Measurements from ENCODE around the gene DGLUCY.
A peak's percentile ranks its signal among the peaks of the same experiment; 100 is the strongest.
"Not testable (repeated sequence)": the region's sequence is repeated elsewhere in the genome, so short reads cannot be mapped to it uniquely, and the experiment has no call there.

The DGLUCY gene

DNA sequence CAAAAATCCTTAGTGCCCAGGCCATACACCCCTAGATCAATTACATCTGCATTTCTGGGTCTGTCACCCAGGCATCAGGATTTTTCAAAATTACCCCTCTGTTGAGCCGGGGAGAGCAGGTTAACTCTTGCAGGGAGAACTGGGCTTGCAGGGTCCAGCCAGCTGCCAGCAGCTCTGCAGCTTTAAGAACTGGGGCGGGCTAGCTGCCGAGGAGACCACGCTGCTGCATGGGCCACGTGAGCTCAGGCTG lies at the start of gene DGLUCY:
Gene DGLUCY (plus strand): TSS at position 245 of the 250 bp plus-strand sequence. CDS start 46,222 bp downstream, outside the sequence.
- DNase-seq = no peak

DNA sequence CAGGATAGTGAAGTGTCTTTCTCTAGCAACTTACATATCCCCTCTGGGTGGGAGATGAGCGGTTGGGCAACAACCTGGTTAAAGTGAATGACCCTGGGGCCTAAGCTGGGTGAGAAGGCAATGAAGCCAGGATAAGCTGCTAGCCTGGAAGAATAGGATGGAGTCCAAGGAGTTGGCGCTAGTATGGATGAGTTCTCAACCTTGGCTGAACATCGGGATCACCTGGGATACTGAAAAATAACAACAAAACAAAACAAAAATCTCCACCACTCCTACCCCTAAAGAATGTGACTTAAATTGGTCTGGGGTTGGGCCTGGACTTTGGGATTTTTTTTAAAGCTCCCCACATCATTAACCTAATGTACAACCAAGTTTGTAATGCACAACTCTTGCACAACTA lies 48.6 kb upstream of the DGLUCY start:
- no peak for DNase-seq

DNA sequence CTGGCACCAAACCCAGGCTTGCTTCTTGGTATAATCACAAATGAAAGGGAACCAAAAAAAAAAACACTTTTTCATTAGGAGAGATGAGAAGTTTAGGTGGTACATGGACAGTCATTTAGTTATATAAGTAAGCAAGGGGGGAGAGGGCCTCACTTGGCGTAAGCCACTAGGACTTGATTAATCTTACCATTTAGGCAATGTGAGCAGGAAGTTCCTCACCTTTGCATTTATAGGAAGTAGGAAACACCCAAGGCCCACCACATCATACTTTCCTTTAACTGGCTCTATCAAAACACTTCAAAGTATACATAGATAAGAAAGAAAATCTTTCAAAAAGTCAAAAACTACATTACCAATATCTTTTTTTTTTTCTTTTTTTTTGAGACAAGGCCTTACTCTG lies 46.7 kb upstream of the DGLUCY start:
- DNase-seq = no peak

GRCh38 chr14:91068642-91069041 lies 45.2 kb upstream of the DGLUCY start:
- no peak for DNase-seq

DNA sequence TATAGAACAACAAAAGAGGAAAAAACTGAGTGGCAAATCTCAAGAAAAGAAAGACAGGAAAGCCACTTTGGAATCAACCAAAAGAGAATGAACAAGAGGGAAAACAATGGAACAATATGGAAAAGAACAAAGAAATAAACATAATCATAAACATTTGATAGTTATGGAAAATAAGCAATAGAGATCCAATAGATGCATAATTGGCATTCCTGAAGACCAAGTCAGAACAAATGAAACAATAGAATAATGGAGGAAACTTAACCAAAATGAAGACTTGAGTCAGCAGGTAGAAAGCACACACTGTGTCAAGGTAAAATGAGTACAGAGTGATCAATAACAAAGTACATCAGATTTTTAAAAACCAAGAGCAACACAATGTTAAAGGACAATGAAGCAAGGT lies 43.3 kb upstream of the DGLUCY start:
- no peak for DNase-seq

- no peak for DNase-seq
These were observed 38.3 kb upstream of the DGLUCY start for GRCh38 chr14:91075553-91075952.

DNA sequence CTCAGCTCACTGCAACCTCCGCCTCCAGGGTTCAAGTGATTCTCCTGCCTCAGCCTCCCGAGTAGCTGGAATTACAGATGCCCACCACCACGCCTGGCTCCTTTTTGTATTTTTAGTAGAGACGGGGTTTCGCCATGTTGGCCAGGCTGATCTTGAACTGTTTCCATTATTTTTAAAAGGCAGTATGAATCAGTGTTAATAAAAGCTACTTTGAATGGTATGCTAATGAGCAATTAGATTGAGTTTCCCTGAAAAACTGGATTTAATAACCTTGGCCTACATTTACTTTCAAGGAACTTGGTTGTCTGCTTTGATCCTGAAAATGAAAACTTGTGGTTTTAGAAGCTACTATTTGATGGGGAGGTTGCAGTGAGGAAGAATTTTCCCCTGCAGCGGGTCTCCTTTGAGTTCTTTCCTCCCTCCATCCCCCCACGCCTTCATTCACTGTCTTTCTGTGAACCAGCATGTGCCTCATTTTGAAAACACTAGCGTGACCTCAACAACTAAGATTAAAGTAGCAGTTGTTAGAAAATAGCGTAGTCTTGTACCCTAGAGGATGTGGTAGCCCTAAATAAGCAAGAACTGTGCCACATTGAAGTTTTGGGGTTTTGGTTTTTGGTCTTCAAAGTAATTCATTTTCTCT lies 35.7 kb upstream of the DGLUCY start:
- peak; percentile 13 for DNase-seq

GRCh38 chr14:91080071-91080470 lies 33.8 kb upstream of the DGLUCY start:
- no peak for DNase-seq

GRCh38 chr14:91082282-91082681 lies 31.6 kb upstream of the DGLUCY start:
- no peak for DNase-seq

GRCh38 chr14:91084516-91084915 lies 29.4 kb upstream of the DGLUCY start:
- no peak for DNase-seq

DNA sequence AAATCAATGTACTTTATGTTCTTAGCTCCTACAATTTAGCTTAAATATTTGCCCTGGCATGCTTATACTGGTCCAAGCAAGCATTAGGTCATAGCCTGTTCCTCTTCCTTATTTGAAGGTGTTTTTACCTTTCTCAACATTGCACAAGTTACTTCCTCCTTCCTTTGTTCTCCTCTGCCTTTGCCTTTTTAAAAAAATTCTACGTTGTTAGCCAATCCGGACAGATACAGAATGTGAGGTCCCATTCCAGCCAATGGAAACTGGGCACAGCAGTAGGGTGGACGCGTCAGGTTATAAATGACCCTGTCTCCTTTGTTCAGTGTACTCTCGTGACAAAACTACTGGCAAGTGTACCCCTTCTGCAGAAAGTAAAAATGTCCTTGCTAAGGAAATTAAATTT lies 26.4 kb upstream of the DGLUCY start:
- not testable (repeated sequence) for DNase-seq

DNA sequence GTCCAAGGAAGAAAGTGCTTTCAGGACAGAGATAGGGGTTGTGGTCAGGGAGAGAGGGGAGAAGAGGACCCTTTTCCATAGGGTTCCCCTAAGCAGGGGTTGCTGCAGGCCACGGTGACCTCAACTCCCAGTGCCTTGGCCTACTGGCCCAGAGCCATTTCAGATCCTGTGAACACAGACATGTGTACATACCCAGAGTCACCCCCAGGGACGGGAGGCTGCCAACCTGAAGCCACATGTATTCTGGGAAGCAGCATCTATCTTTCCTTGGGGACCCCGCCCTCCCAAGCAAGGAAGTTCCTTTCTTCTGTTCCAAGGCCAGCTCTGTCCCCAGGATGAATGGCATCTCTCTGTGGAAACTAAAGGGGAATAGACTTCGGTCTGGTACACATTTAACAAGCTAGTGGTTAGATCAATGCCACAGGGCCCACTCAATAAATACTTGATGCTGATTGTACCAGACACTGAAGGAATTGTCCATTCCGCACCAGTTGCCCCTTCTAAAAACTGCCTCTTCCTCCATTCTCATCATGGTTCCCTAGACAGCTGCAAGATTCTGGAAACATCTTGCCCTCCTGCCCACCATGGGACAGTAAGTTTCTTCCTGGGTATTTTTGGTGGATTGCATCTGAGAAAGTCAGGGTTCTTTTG lies 25.2 kb upstream of the DGLUCY start:
- DNase-seq = no peak

DNA sequence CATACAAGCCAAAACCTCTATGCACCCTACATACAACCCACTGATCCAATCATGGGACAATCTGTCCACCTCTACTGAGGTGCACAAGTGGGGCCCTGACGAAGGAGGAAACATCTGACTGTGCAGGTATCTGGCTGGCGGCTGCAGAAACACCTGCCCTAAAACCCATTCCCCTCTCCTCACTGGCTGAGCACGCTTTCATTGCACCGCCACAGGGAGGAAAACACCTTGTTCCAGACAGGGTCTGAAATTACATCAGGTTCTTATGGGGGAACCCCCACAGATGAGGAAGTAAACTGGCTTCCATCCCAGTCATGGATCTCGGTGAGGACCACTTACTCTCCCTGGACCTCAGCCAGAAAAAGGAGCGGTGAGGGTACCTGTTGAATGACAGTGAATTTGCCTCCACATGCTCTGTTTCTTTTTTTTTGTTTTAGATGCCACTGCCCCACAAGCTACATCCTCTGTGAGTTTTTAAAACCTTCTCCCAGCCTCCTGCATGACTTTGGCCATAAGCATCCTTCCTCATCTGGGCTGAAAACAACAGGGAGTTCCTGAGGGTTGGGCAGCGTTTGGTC lies 23.8 kb upstream of the DGLUCY start:
- DNase-seq = no peak

DNA sequence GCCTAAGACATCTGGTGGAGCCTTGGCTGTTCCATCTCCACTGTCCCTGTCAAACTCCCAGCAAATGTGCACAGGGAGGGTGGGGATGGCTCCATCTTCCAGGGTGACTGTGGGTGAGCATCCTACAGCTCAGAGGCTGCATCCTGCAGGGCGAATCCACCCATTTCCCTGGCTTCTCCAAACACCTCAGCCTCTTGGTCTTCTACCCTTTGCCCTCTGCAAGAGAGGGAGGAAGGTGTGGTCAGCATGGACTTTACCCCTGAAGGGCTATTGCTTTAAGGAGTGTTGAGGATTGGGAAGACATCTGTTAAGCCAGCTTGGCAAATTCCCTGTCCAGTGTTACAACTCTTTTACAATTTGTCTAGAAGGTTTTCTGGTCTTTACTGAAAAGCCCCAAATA lies 23.1 kb upstream of the DGLUCY start:
- no peak for DNase-seq

GRCh38 chr14:91092073-91092472 lies 21.8 kb upstream of the DGLUCY start:
- DNase-seq = no peak

DNA sequence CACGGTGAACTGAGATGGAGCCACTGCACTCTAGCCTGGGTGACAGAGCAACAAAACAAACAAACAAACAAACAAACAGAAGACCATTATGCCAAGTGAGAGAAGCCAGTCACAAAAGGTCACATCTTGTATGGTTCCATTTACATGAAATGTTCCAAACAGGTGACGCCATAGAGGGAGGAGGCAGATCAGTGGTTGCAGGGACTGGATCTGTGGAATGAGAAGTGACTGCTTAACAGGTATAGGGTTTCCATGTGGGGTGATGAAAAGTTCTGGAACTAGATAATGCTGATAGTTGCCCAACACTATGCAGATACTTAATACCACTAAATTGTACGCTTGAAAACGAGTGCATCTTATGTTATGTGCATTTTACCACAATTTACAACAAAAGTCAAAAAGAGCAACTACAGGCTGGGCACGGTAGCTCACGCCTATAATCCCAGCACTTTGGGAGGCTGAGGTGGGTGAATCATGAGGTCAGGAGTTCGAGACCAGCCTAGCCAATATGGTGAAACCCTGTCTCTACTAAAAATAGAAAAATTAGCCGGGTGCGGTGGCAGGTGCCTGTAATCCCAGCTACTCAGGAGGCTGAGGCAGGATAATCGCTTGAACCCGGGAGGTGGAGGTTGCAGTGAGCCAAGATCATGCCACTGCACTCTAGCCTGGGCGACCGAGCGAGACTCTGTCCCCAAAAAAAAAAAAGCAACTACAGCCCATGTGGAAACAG lies 20.0 kb upstream of the DGLUCY start:
- not testable (repeated sequence) for DNase-seq

GRCh38 chr14:91094772-91095171 lies 19.1 kb upstream of the DGLUCY start:
- no peak for DNase-seq

DNA sequence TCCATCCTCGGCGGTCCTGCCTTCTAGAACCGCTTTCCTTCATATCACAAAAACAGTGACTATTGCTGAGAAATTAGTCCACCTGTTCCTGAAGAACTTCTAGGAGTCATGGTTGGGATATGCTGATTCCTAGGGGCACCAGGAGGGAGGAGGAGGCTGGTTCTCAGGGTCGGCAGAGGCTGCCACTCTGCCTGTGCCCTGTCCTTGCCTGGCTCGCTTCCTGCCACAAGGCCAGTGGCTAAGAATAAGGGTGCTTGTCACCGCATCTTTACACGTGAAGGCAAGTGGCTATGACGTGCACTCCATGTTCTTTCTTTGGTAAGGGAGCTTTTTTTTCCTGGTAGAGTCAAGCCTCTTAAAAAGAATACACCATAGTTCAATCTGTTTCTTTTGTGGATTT lies 18.7 kb upstream of the DGLUCY start:
- no peak for DNase-seq

DNA sequence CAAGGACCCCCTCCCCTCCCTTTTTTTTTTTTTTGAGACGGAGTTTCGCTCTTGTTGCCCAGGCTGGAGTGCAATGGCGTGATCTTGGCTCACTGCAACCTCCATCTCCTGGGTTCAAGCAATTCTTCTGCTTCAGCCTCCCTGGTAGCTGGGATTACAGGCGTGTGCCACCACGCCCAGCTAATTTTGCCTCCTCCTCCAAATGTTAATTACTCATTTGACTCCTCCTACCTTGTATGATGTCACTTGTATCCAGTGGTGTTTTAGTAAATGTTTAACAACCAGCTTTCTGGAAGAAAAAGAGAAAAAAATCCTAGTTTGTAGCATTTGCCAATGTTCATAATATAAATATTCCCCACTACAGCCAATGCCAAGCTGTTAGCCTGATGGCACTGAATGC lies 16.2 kb upstream of the DGLUCY start:
- not testable (repeated sequence) for DNase-seq

GRCh38 chr14:91098591-91098990 lies 15.3 kb upstream of the DGLUCY start:
- DNase-seq = no peak

GRCh38 chr14:91100102-91100501 lies 13.8 kb upstream of the DGLUCY start:
- no peak for DNase-seq

- no peak for DNase-seq
These were observed 10.8 kb upstream of the DGLUCY start for GRCh38 chr14:91103116-91103515.

DNA sequence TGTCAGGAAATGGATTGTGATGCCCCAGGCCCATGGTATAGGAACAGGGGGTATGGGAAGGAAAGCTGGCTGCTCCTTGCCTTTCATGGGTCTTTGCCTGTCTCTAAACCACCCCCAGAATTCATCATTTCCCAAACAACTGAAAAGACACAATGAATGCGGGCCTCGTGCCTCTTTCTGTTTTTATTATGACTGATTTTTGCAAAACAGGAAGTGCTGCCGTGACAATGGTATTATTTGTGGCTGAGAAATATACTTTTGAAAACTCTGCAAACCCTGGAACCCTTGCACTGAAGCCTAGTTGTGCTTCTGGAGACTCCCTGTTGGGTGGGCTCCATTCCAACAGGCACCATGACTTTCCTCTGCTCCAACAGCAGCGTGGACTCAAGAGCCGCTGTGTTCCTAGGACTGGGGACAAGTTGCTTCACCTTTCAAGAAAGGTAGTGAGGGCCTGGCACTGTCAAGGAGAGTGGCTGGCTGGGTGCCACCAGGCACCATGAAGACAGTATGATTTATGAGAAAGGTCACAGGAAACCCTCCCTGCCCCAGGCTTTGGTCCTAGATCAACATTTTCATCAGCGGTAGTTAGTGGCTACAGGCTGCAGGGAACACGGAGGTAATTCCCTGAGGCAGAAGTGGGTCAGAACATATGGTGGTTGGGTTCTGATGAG lies 4.8 kb upstream of the DGLUCY start:
- peak; percentile 57 for DNase-seq

- DNase-seq = no peak
These were observed 2.4 kb upstream of the DGLUCY start for GRCh38 chr14:91111443-91111842.
